T-helper 2 cell treated with Interferon-gamma antibody and Interleukin-4, amounts not matched to agents 100 ng/mL and 5 ng/mL, for 36 hours (primary cell): ENCODE data around the gene PAIP2B. TPM values are rescaled to one million over a fixed set of nuclear protein-coding genes. Genes with fewer than 3 reads are reported as not detected.
"Not testable (repeated sequence)": the region's sequence is repeated elsewhere in the genome, so short reads cannot be mapped to it uniquely, and the experiment has no call there.

Experiments used
- intact Hi-C: fragments of 100-400 bp; cut with micrococcal nuclease; formaldehyde crosslinking; loops from one replicate; pipeline ENCODE4 v1.15.1; 2023
- total RNA-seq: library from RNA; stranded (reverse); gene quantifications from 2 replicates; pipeline ENCODE4 v1.2.3, GENCODE V29; 2022

PAIP2B gene
- total RNA-seq, 1 donor from 2014 or later = 0.89 TPM

GRCh38 chr2:71220743-71221142 is 6.2 kb downstream of the PAIP2B start:
- intact Hi-C loops = no loop called here

- intact Hi-C loops = no loop called here
Measured at GRCh38 chr2:71216501-71216900, 10.4 kb downstream of the PAIP2B start.

GRCh38 chr2:71215447-71215846 is 11.5 kb downstream of the PAIP2B start:
- intact Hi-C loops = no loop called here

GRCh38 chr2:71212336-71212735 is 14.6 kb downstream of the PAIP2B start:
- intact Hi-C loops = no loop called here

- intact Hi-C loops = no loop called here
Measured at GRCh38 chr2:71210292-71210691, 16.6 kb downstream of the PAIP2B start.

GRCh38 chr2:71208756-71209155 is 18.1 kb downstream of the PAIP2B start:
- intact Hi-C loops = no loop called here

- intact Hi-C loops = no loop called here
Measured at GRCh38 chr2:71207601-71208000, 19.3 kb downstream of the PAIP2B start.

GRCh38 chr2:71206271-71206670 is 20.6 kb downstream of the PAIP2B start:
- intact Hi-C loops = no loop called here

GRCh38 chr2:71191570-71191943 is 35.3 kb downstream of the PAIP2B start:
- intact Hi-C loops = no loop called here

- intact Hi-C loops = no loop called here
Measured at GRCh38 chr2:71190656-71191569, 36.0 kb downstream of the PAIP2B start.

- intact Hi-C loops = no loop called here
Measured at GRCh38 chr2:71187589-71187988, 39.3 kb downstream of the PAIP2B start.

- intact Hi-C loops = no loop called here
Measured at GRCh38 chr2:71186973-71187372, 39.9 kb downstream of the PAIP2B start.

GRCh38 chr2:71183306-71184115 is 43.4 kb downstream of the PAIP2B start:
- intact Hi-C loops = not testable (repeated sequence)

GRCh38 chr2:71181316-71181715 is 45.6 kb downstream of the PAIP2B start:
- intact Hi-C loops = no loop called here

- intact Hi-C loops = not testable (repeated sequence)
Measured at GRCh38 chr2:71178836-71179235, 48.1 kb downstream of the PAIP2B start.

GRCh38 chr2:71174207-71174606 is 52.7 kb downstream of the PAIP2B start:
- intact Hi-C loops = no loop called here

GRCh38 chr2:71173096-71173495 is 53.8 kb downstream of the PAIP2B start:
- intact Hi-C loops = no loop called here

GRCh38 chr2:71166812-71167211 is 60.1 kb downstream of the PAIP2B start:
- intact Hi-C loops = no loop called here

- intact Hi-C loops = loop anchor here (5.0 kb wide), 1 partner anchor 355 kb away; no protein-coding TSS in a partner anchor
Measured at GRCh38 chr2:71157124-71157793, 69.6 kb downstream of the PAIP2B start.

GRCh38 chr2:71156573-71156972 is 70.3 kb downstream of the PAIP2B start:
- intact Hi-C loops = loop anchor here (5.0 kb wide), 1 partner anchor 356 kb away; no protein-coding TSS in a partner anchor

- intact Hi-C loops = loop anchor here (5.0 kb wide), 1 partner anchor 356 kb away; no protein-coding TSS in a partner anchor
Measured at GRCh38 chr2:71155846-71156245, 71.1 kb downstream of the PAIP2B start.
